Colonic mucosa (tissue), 4 donors: Measurements from ENCODE around the gene ETFBKMT. TPM values are rescaled to one million over a fixed set of nuclear protein-coding genes. Genes with fewer than 3 reads are reported as not detected.

Experiments used
- DNase-seq: peaks from one replicate; pipeline ENCODE4 v3.0.0-alpha.2; 2020
- H3K27ac ChIP-seq: fragments of 200-600 bp; one replicate; pipeline ENCODE4 v1.8.0; 2021
- H3K27me3 ChIP-seq: fragments of 200-600 bp; one replicate; pipeline ENCODE4 v1.8.0; 2021
- H3K36me3 ChIP-seq: fragments of 200-600 bp; one replicate; pipeline ENCODE4 v1.8.0; 2021
- H3K4me1 ChIP-seq: fragments of 200-600 bp; one replicate; pipeline ENCODE4 v1.8.0; 2021; ENCODE audit warnings: mild to moderate bottlenecking
- H3K4me3 ChIP-seq: fragments of 200-600 bp; one replicate; pipeline ENCODE4 v1.8.0; 2021
- H3K9ac ChIP-seq, 2 donors: one replicate each; pipeline ENCODE4 v1.7.0; 2013; ENCODE audit warnings: control low read depth in 2 of 2, low read depth in 2 of 2, low read length in 2 of 2
- H3K9me3 ChIP-seq: fragments of 200-600 bp; one replicate; pipeline ENCODE4 v1.8.0; 2021
- intact Hi-C: fragments of 100-400 bp; cut with DNase I; formaldehyde crosslinking; loops from one replicate; pipeline ENCODE4 v1.14.1; 2022
- total RNA-seq, 2 donors: library from RNA; stranded (reverse); fragmentation: NEBNext Ultra II Directional in 1 of 2; extraction: Animal tissue kit (Norgen Biotek cat#: 25700) in 1 of 2; gene quantifications; one replicate each; pipeline ENCODE4 v1.2.1, GENCODE V29; 2021
- TF ChIP-seq, protein P1 (sequence below): fragments of 200-600 bp; IDR thresholded peaks from one replicate; pipeline ENCODE4 v1.8.0; 2022; ENCODE audit warnings: antibody characterized with exemption, mild to moderate bottlenecking
- donor health status: healthy.
- donor health status: DM: no; HTN: no; CAD: no.
- donor health status: DM: no; HTN: no; CAD: no.

ETFBKMT gene
- total RNA-seq, 2 donors from 2014 or later, result 3.7 to 5.2 TPM

DNA sequence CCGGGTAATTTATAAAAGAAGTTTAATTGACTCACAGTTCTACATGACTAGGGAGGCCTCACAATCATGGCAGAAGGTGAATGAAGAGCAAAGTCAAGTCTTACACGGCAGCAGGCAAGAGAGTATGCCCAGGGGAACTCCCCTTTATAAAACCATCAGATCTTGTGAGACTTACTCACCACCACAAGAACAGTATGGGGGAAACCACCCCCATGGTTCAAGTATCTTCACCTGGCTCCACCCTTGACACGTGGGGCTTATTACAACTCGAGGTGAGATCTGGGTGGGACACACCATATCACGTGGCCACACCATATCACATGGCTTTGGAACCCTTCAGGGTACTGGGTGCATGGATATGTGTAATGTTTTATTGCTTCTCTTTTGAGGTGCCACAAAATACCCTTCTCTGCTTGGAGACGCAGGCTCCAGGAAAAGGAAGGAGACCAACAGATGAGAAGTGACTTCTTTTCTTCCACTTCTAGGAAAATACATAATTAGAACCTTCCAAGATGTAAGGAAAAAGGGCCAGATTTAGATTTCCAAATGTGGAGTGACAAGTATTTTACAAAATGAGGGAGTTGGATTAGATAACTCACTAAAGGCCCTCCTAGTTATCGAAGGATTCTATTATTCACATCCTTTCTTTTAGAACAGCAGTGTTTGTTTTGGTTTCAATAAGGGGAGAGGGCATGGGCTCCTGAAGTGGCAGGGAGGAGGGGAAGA is 33.1 kb upstream of the ETFBKMT start:
- TF ChIP-seq, protein P1, sequence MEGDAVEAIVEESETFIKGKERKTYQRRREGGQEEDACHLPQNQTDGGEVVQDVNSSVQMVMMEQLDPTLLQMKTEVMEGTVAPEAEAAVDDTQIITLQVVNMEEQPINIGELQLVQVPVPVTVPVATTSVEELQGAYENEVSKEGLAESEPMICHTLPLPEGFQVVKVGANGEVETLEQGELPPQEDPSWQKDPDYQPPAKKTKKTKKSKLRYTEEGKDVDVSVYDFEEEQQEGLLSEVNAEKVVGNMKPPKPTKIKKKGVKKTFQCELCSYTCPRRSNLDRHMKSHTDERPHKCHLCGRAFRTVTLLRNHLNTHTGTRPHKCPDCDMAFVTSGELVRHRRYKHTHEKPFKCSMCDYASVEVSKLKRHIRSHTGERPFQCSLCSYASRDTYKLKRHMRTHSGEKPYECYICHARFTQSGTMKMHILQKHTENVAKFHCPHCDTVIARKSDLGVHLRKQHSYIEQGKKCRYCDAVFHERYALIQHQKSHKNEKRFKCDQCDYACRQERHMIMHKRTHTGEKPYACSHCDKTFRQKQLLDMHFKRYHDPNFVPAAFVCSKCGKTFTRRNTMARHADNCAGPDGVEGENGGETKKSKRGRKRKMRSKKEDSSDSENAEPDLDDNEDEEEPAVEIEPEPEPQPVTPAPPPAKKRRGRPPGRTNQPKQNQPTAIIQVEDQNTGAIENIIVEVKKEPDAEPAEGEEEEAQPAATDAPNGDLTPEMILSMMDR, result no peak
- Histone ChIP-seq H3K27ac (no peak overlapping the region), H3K4me3 (no peak overlapping the region), H3K4me1 (no peaks in the 10 kb centered on the region), H3K36me3 (no peaks in the 10 kb centered on the region), H3K9ac (no peak overlapping the region), H3K9me3 (no peaks in the 10 kb centered on the region), H3K27me3 (no peaks in the 10 kb centered on the region)
- no peak for DNase-seq
- intact Hi-C loops, result no loop called here

DNA sequence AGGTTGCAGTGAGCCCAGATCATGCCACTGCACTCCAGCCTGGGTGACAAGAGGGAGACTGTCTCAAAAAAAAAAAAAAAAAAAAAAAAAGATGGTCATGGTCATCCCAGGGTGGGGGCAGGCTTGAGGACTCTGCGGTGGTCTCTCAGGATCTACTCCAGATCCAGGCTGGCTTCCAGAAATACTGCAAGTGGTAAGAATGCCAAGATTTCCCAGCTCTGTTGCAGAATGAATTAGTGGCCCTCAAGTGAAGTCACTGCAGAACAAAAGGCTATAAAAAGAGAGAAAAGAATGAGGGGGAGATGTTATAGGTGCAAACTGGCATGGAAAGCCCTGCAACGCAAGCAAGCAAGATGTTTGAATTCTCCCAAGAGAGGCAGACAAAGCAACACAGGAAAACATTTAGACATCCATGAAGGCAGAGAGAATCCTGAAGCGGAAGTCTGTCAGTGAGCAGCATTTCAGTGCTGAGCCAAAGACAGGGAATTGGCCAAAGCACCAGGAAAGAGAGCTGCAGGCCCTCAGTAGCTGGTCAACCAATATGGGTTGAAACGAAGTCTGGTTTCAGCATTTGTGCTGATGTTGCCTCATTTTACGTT is 31.9 kb upstream of the ETFBKMT start:
- no peak for DNase-seq
- H3K9me3 ChIP-seq, result no peaks in the 10 kb centered on the region
- intact Hi-C loops, result no loop called here

GRCh38 chr12:31629756-31630732 is 29.4 kb upstream of the ETFBKMT start:
- intact Hi-C loops, result no loop called here
- H3K9me3 ChIP-seq, result no peaks in the 10 kb centered on the region
- H3K27ac ChIP-seq, result no peak overlapping the region
- no peaks in the 10 kb centered on the region for H3K27me3 ChIP-seq
- DNase-seq, result no peak
- no peak overlapping the region for H3K4me3 ChIP-seq
- H3K4me1 ChIP-seq, result no peaks in the 10 kb centered on the region
- no peaks in the 10 kb centered on the region for H3K36me3 ChIP-seq
- TF ChIP-seq, protein P1, result no peak
- H3K9ac ChIP-seq, result no peak overlapping the region

More for the DNA sequence above, 31.9 kb upstream of the ETFBKMT start:
- TF ChIP-seq, protein P1, result no peak
- Histone ChIP-seq H3K36me3 (no peaks in the 10 kb centered on the region), H3K27me3 (no peaks in the 10 kb centered on the region), H3K9ac (no peak overlapping the region), H3K4me1 (no peaks in the 10 kb centered on the region), H3K4me3 (no peak overlapping the region), H3K27ac (no peak overlapping the region)

DNA sequence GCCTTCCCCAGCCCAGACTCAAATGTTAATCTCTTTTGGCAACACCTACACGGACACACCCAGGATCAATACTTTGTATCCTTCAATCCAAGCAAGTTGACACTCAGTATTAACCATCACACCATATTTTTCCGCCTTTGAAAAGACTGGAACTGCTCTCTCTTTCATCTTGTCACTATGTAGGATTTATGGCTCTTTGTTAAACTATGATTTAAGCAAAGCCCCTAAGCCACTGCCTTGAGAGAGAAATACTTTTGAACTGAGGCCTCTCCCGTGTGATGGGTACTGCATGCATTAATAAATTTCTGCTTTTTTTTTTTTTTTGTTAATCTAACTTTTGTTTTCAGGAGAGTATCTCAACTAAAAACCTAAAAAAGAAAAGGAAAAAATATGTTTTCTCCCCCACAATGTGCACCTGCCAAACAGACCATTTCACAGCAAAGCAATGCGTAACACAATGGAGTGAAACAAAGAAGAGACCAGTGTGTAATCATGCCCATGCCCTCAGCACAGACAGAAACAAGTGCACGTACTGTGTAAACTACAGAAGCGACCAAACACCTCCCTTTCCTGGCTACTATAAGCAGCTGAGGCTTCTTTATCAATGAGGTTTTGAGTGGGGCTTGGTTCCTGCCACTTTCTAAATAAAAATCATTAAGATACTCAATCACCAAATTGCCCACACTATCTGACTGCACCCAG is 28.3 kb upstream of the ETFBKMT start:
- TF ChIP-seq, protein P1, result no peak
- Histone ChIP-seq H3K4me3 (no peak overlapping the region), H3K9me3 (no peaks in the 10 kb centered on the region), H3K27ac (no peak overlapping the region), H3K9ac (no peak overlapping the region), H3K4me1 (no peaks in the 10 kb centered on the region), H3K36me3 (no peaks in the 10 kb centered on the region), H3K27me3 (no peaks in the 10 kb centered on the region)
- DNase-seq, result no peak
- intact Hi-C loops, result no loop called here

- Histone ChIP-seq H3K9me3 (no peaks in the 10 kb centered on the region), H3K4me1 (no peaks in the 10 kb centered on the region), H3K36me3 (no peaks in the 10 kb centered on the region), H3K27me3 (no peaks in the 10 kb centered on the region), H3K4me3 (no peak overlapping the region), H3K9ac (no peak overlapping the region), H3K27ac (no peak overlapping the region)
- intact Hi-C loops, result no loop called here
- no peak for DNase-seq
- TF ChIP-seq, protein P1, result no peak
Measured at GRCh38 chr12:31631809-31632208, 27.7 kb upstream of the ETFBKMT start.
